ENCODE results near the gene GPATCH2L. TPM values are rescaled to one million over a fixed set of nuclear protein-coding genes. Genes with fewer than 3 reads are reported as not detected.

The GPATCH2L gene
- total RNA-seq, 1 donor from 2014 or later, result 64.0 TPM

GRCh38 chr14:76253111-76253510, 101.4 kb downstream of the GPATCH2L start:
- TF ChIP-seq CTCF (IDR thresholded peaks at IDR 0.05; ENCODE audit: insufficient read depth, low read length, severe bottlenecking), result no peak
- no peaks in the 10 kb centered on the region for H3K27me3 ChIP-seq (ENCODE audit: control insufficient read depth, insufficient read depth, low read length)

GRCh38 chr14:76256545-76256944, 104.8 kb downstream of the GPATCH2L start:
- TF ChIP-seq CTCF (IDR thresholded peaks at IDR 0.05; ENCODE audit: insufficient read depth, low read length, severe bottlenecking), result no peak
- Histone ChIP-seq H3K27me3 (ENCODE audit: control insufficient read depth, insufficient read depth, low read length) (no peaks in the 10 kb centered on the region), H3K4me3 (ENCODE audit: low read depth, low read length) (no peak overlapping the region), H3K36me3 (ENCODE audit: control insufficient read depth, insufficient read depth, low read length) (no peaks in the 10 kb centered on the region)
- DNase-seq (ENCODE audit: low read depth) (no peak), FAIRE-seq (no peak)

More at GRCh38 chr14:76253111-76253510, 101.4 kb downstream of the GPATCH2L start:
- DNase-seq (ENCODE audit: low read depth), result no peak
- H3K4me3 ChIP-seq (ENCODE audit: low read depth, low read length), result no peak overlapping the region
- FAIRE-seq, result no peak
- no peaks in the 10 kb centered on the region for H3K36me3 ChIP-seq (ENCODE audit: control insufficient read depth, insufficient read depth, low read length)

- no peak for TF ChIP-seq CTCF (IDR thresholded peaks at IDR 0.05; ENCODE audit: insufficient read depth, low read length, severe bottlenecking)
- Histone ChIP-seq H3K4me3 (ENCODE audit: low read depth, low read length) (no peak overlapping the region), H3K36me3 (ENCODE audit: control insufficient read depth, insufficient read depth, low read length) (no peaks in the 10 kb centered on the region), H3K27me3 (ENCODE audit: control insufficient read depth, insufficient read depth, low read length) (no peaks in the 10 kb centered on the region)
- DNase-seq (ENCODE audit: low read depth) (no peak), FAIRE-seq (peak; percentile 75)
Observed at GRCh38 chr14:76257111-76257803, 105.5 kb downstream of the GPATCH2L start.

- TF ChIP-seq CTCF (IDR thresholded peaks at IDR 0.05; ENCODE audit: insufficient read depth, low read length, severe bottlenecking), result no peak
- Histone ChIP-seq H3K27me3 (ENCODE audit: control insufficient read depth, insufficient read depth, low read length) (no peaks in the 10 kb centered on the region), H3K36me3 (ENCODE audit: control insufficient read depth, insufficient read depth, low read length) (no peaks in the 10 kb centered on the region), H3K4me3 (ENCODE audit: low read depth, low read length) (no peak overlapping the region)
- FAIRE-seq (no peak), DNase-seq (ENCODE audit: low read depth) (no peak)
Observed at GRCh38 chr14:76257842-76258397, 106.2 kb downstream of the GPATCH2L start.

GRCh38 chr14:76259029-76259735, 107.5 kb downstream of the GPATCH2L start:
- Histone ChIP-seq H3K27me3 (ENCODE audit: control insufficient read depth, insufficient read depth, low read length) (no peaks in the 10 kb centered on the region), H3K36me3 (ENCODE audit: control insufficient read depth, insufficient read depth, low read length) (no peaks in the 10 kb centered on the region), H3K4me3 (ENCODE audit: low read depth, low read length) (no peak overlapping the region)
- DNase-seq (ENCODE audit: low read depth), result peak; percentile 11
- no peak for TF ChIP-seq CTCF (IDR thresholded peaks at IDR 0.05; ENCODE audit: insufficient read depth, low read length, severe bottlenecking)
- FAIRE-seq, result no peak

Measured in bronchial epithelial cell (primary cell).